HepG2 (cell line): ENCODE data around the gene MALT1. TPM values are rescaled to one million over a fixed set of nuclear protein-coding genes. Genes with fewer than 3 reads are reported as not detected.
A peak's percentile ranks its signal among the peaks of the same experiment; 100 is the strongest.

ENCODE experiments used
- ATM ChIP-seq: fragments of 450-650 bp; IDR thresholded peaks from 2 replicates; pipeline ENCODE4 v1.7.1; 2017; ENCODE audit warnings: mild to moderate bottlenecking, borderline replicate concordance
- ATRX ChIP-seq: sonication (generic); formaldehyde crosslinking; IDR thresholded peaks from 2 replicates; pipeline ENCODE4 v1.4.0; 2020; ENCODE audit warnings: missing genetic modification reagents, borderline replicate concordance
- BRD4 ChIP-seq: sonication (generic); formaldehyde crosslinking; IDR thresholded peaks from 2 replicates; pipeline ENCODE4 v1.4.0; 2020; ENCODE audit warnings: missing genetic modification reagents
- CREB3 ChIP-seq: sonication (generic); formaldehyde crosslinking; IDR thresholded peaks from 2 replicates; pipeline ENCODE4 v1.5.0; 2020; ENCODE audit warnings: missing genetic modification reagents
- GLI4 ChIP-seq: sonication (generic); formaldehyde crosslinking; IDR thresholded peaks from 2 replicates; pipeline ENCODE4 v1.5.1; 2020; ENCODE audit warnings: missing genetic modification reagents, mild to moderate bottlenecking, moderate library complexity, borderline replicate concordance
- GZF1 ChIP-seq: sonication (generic); formaldehyde crosslinking; IDR thresholded peaks from 2 replicates; pipeline ENCODE4 v1.5.1; 2020; ENCODE audit warnings: mild to moderate bottlenecking, missing genetic modification reagents
- MAFF ChIP-seq: IDR thresholded peaks from 2 replicates; pipeline ENCODE4 v1.6.1; 2011; ENCODE audit warnings: low read depth, low read length, improper control_type of control experiment
- NR0B2 ChIP-seq: sonication (generic); formaldehyde crosslinking; IDR thresholded peaks from 2 replicates; pipeline ENCODE4 v1.4.0; 2020; ENCODE audit warnings: mild to moderate bottlenecking, missing genetic modification reagents
- SP2 ChIP-seq: sonication (generic); formaldehyde crosslinking; IDR thresholded peaks from 2 replicates; pipeline ENCODE4 v1.5.1; 2020; ENCODE audit warnings: mild to moderate bottlenecking, missing genetic modification reagents
- SRSF1 ChIP-seq: fragments of 200-400 bp; formaldehyde crosslinking; optimal IDR thresholded peaks from 2 replicates; pipeline ENCODE3; 2017; ENCODE audit warnings: mild to moderate bottlenecking, low read depth, low read length, moderate library complexity
- TERF1 ChIP-seq: sonication (generic); formaldehyde crosslinking; IDR thresholded peaks from 2 replicates; pipeline ENCODE4 v1.8.0; 2022; ENCODE audit warnings: mild to moderate bottlenecking, missing genetic modification reagents, moderate library complexity
- ZBTB3 ChIP-seq: sonication (generic); formaldehyde crosslinking; IDR thresholded peaks from 2 replicates; pipeline ENCODE4 v1.4.0; 2020; ENCODE audit warnings: low read depth, mild to moderate bottlenecking, moderate library complexity, missing genetic modification reagents, borderline replicate concordance
- ZBTB38 ChIP-seq: sonication (generic); formaldehyde crosslinking; IDR thresholded peaks from 2 replicates; pipeline ENCODE4 v1.5.1; 2020; ENCODE audit warnings: mild to moderate bottlenecking, missing genetic modification reagents
- ZGPAT ChIP-seq: IDR thresholded peaks from 2 replicates; pipeline ENCODE4 v1.6.1; 2016; ENCODE audit warnings: mild to moderate bottlenecking
- ZNF274 ChIP-seq: sonication (generic); formaldehyde crosslinking; IDR thresholded peaks from 2 replicates; pipeline ENCODE4 v1.5.1; 2020; ENCODE audit warnings: mild to moderate bottlenecking, missing genetic modification reagents
- ZNF335 ChIP-seq: sonication (generic); formaldehyde crosslinking; IDR thresholded peaks from 2 replicates; pipeline ENCODE4 v1.4.0; 2020; ENCODE audit warnings: missing genetic modification reagents
- ZNF576 ChIP-seq: sonication (generic); formaldehyde crosslinking; IDR thresholded peaks from 2 replicates; pipeline ENCODE4 v1.4.0; 2020; ENCODE audit warnings: mild to moderate bottlenecking, missing genetic modification reagents
- ZNF609 ChIP-seq: sonication (generic); formaldehyde crosslinking; IDR thresholded peaks from 2 replicates; pipeline ENCODE4 v1.4.0; 2020; ENCODE audit warnings: mild to moderate bottlenecking, missing genetic modification reagents, borderline replicate concordance
- ZNF781 ChIP-seq: sonication (generic); formaldehyde crosslinking; IDR thresholded peaks from 2 replicates; pipeline ENCODE4 v1.5.1; 2020; ENCODE audit warnings: borderline replicate concordance, mild to moderate bottlenecking, missing genetic modification reagents; ENCODE audit errors: not compliant biosample characterization
- polyA plus RNA-seq, 8 experiments: library from polyadenylated mRNA; depleted of rRNA in 3 of 8; stranded (reverse) in 7 of 8; unstranded in 1 of 8; fragments of >200 nt; fragmentation: Illumina TruSeq in 4 of 8; extraction: Trizol in 4 of 8; gene quantifications; 2 replicates each; pipeline versions ENCODE4 v1.2.1 to v1.2.3, GENCODE V29; 2011 to 2016; ENCODE audit warnings: low read depth in 4 of 8, missing spikeins in 1 of 8, mixed read lengths in 1 of 8; ENCODE audit not compliant: insufficient read depth in 1 of 8
- total RNA-seq, 5 experiments: library from RNA; depleted of rRNA; stranded (reverse); fragments of >200 nt; fragmentation: Illumina TruSeq; extraction: Trizol; gene quantifications; 2 replicates each; pipeline ENCODE4 v1.2.3, GENCODE V29; 2016; ENCODE audit warnings: low read depth in 1 of 5

The MALT1 gene
- total and polyA plus RNA-seq, 2 of the 13 experiments (the other 11 are each of a cell fraction or from before 2014, with no cell fraction given) = 43.9 to 89.0 TPM

GRCh38 chr18:58671111-58671631, at the start of gene MALT1 (continued):
- no peak for TF ChIP-seq ZBTB3 (CRISPR knock-in tag)
- TF ChIP-seq SP2 (CRISPR knock-in tag) = no peak
- TF ChIP-seq ZNF781 (CRISPR knock-in tag) = peak; percentile 52
- TF ChIP-seq ATRX (CRISPR knock-in tag) = no peak
- peak; percentile 40; the same call in 1 of the 2 replicates for TF ChIP-seq ZGPAT (CRISPR knock-in tag)
- TF ChIP-seq ZNF274 = no peak
- TF ChIP-seq CREB3 (CRISPR knock-in tag) = no peak
- TF ChIP-seq NR0B2 (CRISPR knock-in tag) = no peak
- no peak for TF ChIP-seq ATM
- TF ChIP-seq MAFF = no peak
- TF ChIP-seq ZNF609 (CRISPR knock-in tag) = peak; percentile 46
- TF ChIP-seq TERF1 (CRISPR knock-in tag) = no peak
- no peak for TF ChIP-seq BRD4 (CRISPR knock-in tag)
- no peak for TF ChIP-seq ZBTB38
- TF ChIP-seq ZNF335 (CRISPR knock-in tag) = no peak
- no peak for TF ChIP-seq GLI4 (CRISPR knock-in tag)
- no peak for TF ChIP-seq GZF1 (CRISPR knock-in tag)
- TF ChIP-seq SRSF1 = no peak
- no peak for TF ChIP-seq ZNF576 (CRISPR knock-in tag)
